Stimulated activated naive B cell treated with anti-CD40 and anti-IgM and Interleukin-4, amounts not matched to agents 10 μg/mL and 1 μg/mL and 100 μg/mL, for 72 hours (primary cell): ENCODE measurements around the gene DNAJC11.
"Not testable (repeated sequence)": the region's sequence is repeated elsewhere in the genome, so short reads cannot be mapped to it uniquely, and the experiment has no call there.

Source experiments
- ATAC-seq, 2 donors: fragments of 150-1000 bp; cut with Tn5 transposase; replicated peaks; 2 replicates each; pipeline ENCODE4 v1.10.0; 2021; ENCODE audit warnings: moderate library complexity in 1 of 2
- DNase-seq: peaks from one replicate; pipeline ENCODE4 v3.0.0; 2021
- H3K27ac Mint-ChIP-seq: one replicate; pipeline ENCODE4 v1.8.0; 2022; ENCODE audit warnings: mild to moderate bottlenecking, mixed read lengths
- H3K27me3 Mint-ChIP-seq, 2 donors: one replicate each; pipeline ENCODE4 v1.8.0; 2022; ENCODE audit warnings: mixed read lengths in 2 of 2
- H3K36me3 Mint-ChIP-seq, 2 donors: one replicate each; pipeline ENCODE4 v1.8.0; 2022; ENCODE audit warnings: mixed read lengths in 2 of 2, mild to moderate bottlenecking in 1 of 2
- H3K4me1 Mint-ChIP-seq, 2 donors: one replicate each; pipeline ENCODE4 v1.8.0; 2022; ENCODE audit warnings: mixed read lengths in 2 of 2, mild to moderate bottlenecking in 1 of 2
- H3K4me3 Mint-ChIP-seq, 2 donors: one replicate each; pipeline ENCODE4 v1.8.0; 2022; ENCODE audit warnings: mild to moderate bottlenecking in 2 of 2, mixed read lengths in 2 of 2, moderate library complexity in 1 of 2
- H3K9me3 Mint-ChIP-seq, 2 donors: one replicate each; pipeline ENCODE4 v1.8.0; 2022; ENCODE audit warnings: mixed read lengths in 2 of 2, mild to moderate bottlenecking in 1 of 2

The DNAJC11 gene

GRCh38 chr1:6724517-6725141, 23.0 kb upstream of the DNAJC11 start:
- Mint-ChIP-seq H3K27me3 (peaks cover 15 to 18% of the 10 kb centered on the region in 2 donors), H3K27ac (no peak overlapping the region), H3K9me3 (no peaks in the 10 kb centered on the region), H3K36me3 (no peaks in the 10 kb centered on the region), H3K4me3 (no peak overlapping the region), H3K4me1 (no peaks in the 10 kb centered on the region)
- DNase-seq (no peak), ATAC-seq (no peak)

- Mint-ChIP-seq H3K4me3 (no peak overlapping the region), H3K27ac (no peak overlapping the region), H3K27me3 (peaks cover 15 to 18% of the 10 kb centered on the region in 2 donors), H3K4me1 (no peaks in the 10 kb centered on the region), H3K36me3 (no peaks in the 10 kb centered on the region), H3K9me3 (no peaks in the 10 kb centered on the region)
- no peak for DNase-seq
- ATAC-seq, result no peak
Observed at GRCh38 chr1:6723621-6724428, 22.2 kb upstream of the DNAJC11 start.

GRCh38 chr1:6711174-6711573, 9.6 kb upstream of the DNAJC11 start:
- Mint-ChIP-seq H3K4me1 (no peaks in the 10 kb centered on the region), H3K27ac (no peak overlapping the region), H3K36me3 (peaks cover 0 to 8% of the 10 kb centered on the region in 2 donors), H3K9me3 (peaks cover 10 to 15% of the 10 kb centered on the region in 2 donors), H3K27me3 (peaks cover 24 to 45% of the 10 kb centered on the region in 2 donors), H3K4me3 (no peak overlapping the region)
- DNase-seq (no peak), ATAC-seq (no peak)

- ATAC-seq, result no peak
- no peak overlapping the region for H3K4me3 Mint-ChIP-seq
Observed at GRCh38 chr1:6704746-6705145, 3.1 kb upstream of the DNAJC11 start.

GRCh38 chr1:6703016-6703415, 1.4 kb upstream of the DNAJC11 start:
- H3K4me1 Mint-ChIP-seq, result peaks cover 21 to 39% of the 10 kb centered on the region in 2 donors
- H3K27ac Mint-ChIP-seq, result peak overlapping the region; percentile 77
- ATAC-seq (no peak), DNase-seq (no peak)
- H3K27me3 Mint-ChIP-seq, result peaks cover 8 to 14% of the 10 kb centered on the region in 2 donors
- H3K9me3 Mint-ChIP-seq, result no peaks in the 10 kb centered on the region
- no peak overlapping the region for H3K4me3 Mint-ChIP-seq
- H3K36me3 Mint-ChIP-seq, result peaks cover 5 to 10% of the 10 kb centered on the region in 2 donors

More at GRCh38 chr1:6704746-6705145, 3.1 kb upstream of the DNAJC11 start:
- H3K27ac Mint-ChIP-seq, result no peak overlapping the region
- H3K27me3 Mint-ChIP-seq, result peaks cover 11 to 26% of the 10 kb centered on the region in 2 donors
- no peak for DNase-seq
- H3K36me3 Mint-ChIP-seq, result peaks cover 5 to 7% of the 10 kb centered on the region in 2 donors
- no peaks in the 10 kb centered on the region for H3K9me3 Mint-ChIP-seq
- peaks cover 16 to 25% of the 10 kb centered on the region in 2 donors for H3K4me1 Mint-ChIP-seq

GRCh38 chr1:6700853-6701436, 671 bp downstream of the DNAJC11 start:
- peak overlapping the region; percentile 96 for H3K27ac Mint-ChIP-seq
- no peaks in the 10 kb centered on the region for H3K27me3 Mint-ChIP-seq
- no peaks in the 10 kb centered on the region for H3K9me3 Mint-ChIP-seq
- peaks cover 5 to 13% of the 10 kb centered on the region in 2 donors for H3K36me3 Mint-ChIP-seq
- ATAC-seq, result no peak
- peaks cover 22 to 48% of the 10 kb centered on the region in 2 donors for H3K4me1 Mint-ChIP-seq
- no peak for DNase-seq
- H3K4me3 Mint-ChIP-seq, result peak overlapping the region; percentile 88 to 91

GRCh38 chr1:6699915-6700314, 1.7 kb downstream of the DNAJC11 start:
- Mint-ChIP-seq H3K4me3 (peak overlapping the region; percentile 88 to 91), H3K27ac (peak overlapping the region; percentile 42), H3K4me1 (peaks cover 22 to 48% of the 10 kb centered on the region in 2 donors), H3K36me3 (peaks cover 5 to 13% of the 10 kb centered on the region in 2 donors)
- ATAC-seq, H3K9me3 Mint-ChIP-seq, DNase-seq, H3K27me3 Mint-ChIP-seq: not testable (repeated sequence)

GRCh38 chr1:6695868-6696267, 5.7 kb downstream of the DNAJC11 start:
- DNase-seq (no peak), ATAC-seq (no peak)
- Mint-ChIP-seq H3K36me3 (peaks cover 8 to 20% of the 10 kb centered on the region in 2 donors), H3K9me3 (no peaks in the 10 kb centered on the region), H3K4me1 (peaks cover 23 to 40% of the 10 kb centered on the region in 2 donors), H3K27ac (no peak overlapping the region), H3K4me3 (no peak overlapping the region), H3K27me3 (no peaks in the 10 kb centered on the region)

GRCh38 chr1:6694121-6694713, 7.4 kb downstream of the DNAJC11 start:
- H3K4me1 Mint-ChIP-seq, result peaks cover 13 to 25% of the 10 kb centered on the region in 2 donors
- peaks cover 10 to 28% of the 10 kb centered on the region in 2 donors for H3K36me3 Mint-ChIP-seq
- ATAC-seq (no peak), DNase-seq (no peak)
- H3K4me3 Mint-ChIP-seq, result no peak overlapping the region
- no peak overlapping the region for H3K27ac Mint-ChIP-seq
- no peaks in the 10 kb centered on the region for H3K9me3 Mint-ChIP-seq
- no peaks in the 10 kb centered on the region for H3K27me3 Mint-ChIP-seq

- ATAC-seq (no peak), DNase-seq (no peak)
- Mint-ChIP-seq H3K9me3 (no peaks in the 10 kb centered on the region), H3K36me3 (peaks cover 10 to 33% of the 10 kb centered on the region in 2 donors), H3K4me1 (peaks cover 11 to 24% of the 10 kb centered on the region in 2 donors), H3K27ac (no peak overlapping the region), H3K4me3 (no peak overlapping the region), H3K27me3 (no peaks in the 10 kb centered on the region)
Observed at GRCh38 chr1:6692956-6693355, 8.7 kb downstream of the DNAJC11 start.

- no peak for DNase-seq
- no peak overlapping the region for H3K4me3 Mint-ChIP-seq
- ATAC-seq, result no peak
- H3K9me3 Mint-ChIP-seq, result no peaks in the 10 kb centered on the region
- H3K27me3 Mint-ChIP-seq, result no peaks in the 10 kb centered on the region
- peaks cover 11 to 16% of the 10 kb centered on the region in 2 donors for H3K4me1 Mint-ChIP-seq
- no peak overlapping the region for H3K27ac Mint-ChIP-seq
- peaks cover 11 to 36% of the 10 kb centered on the region in 2 donors for H3K36me3 Mint-ChIP-seq
Observed at GRCh38 chr1:6691507-6691906, 10.1 kb downstream of the DNAJC11 start.

- ATAC-seq, result no peak
Observed at GRCh38 chr1:6690186-6690585, 11.4 kb downstream of the DNAJC11 start.

GRCh38 chr1:6688757-6689156, 12.9 kb downstream of the DNAJC11 start:
- ATAC-seq, result no peak
- H3K27ac Mint-ChIP-seq, result no peak overlapping the region

More at GRCh38 chr1:6690186-6690585, 11.4 kb downstream of the DNAJC11 start:
- DNase-seq, result no peak
- Mint-ChIP-seq H3K27ac (no peak overlapping the region), H3K36me3 (peaks cover 11 to 37% of the 10 kb centered on the region in 2 donors), H3K27me3 (no peaks in the 10 kb centered on the region), H3K4me3 (no peak overlapping the region), H3K4me1 (peaks cover 11 to 16% of the 10 kb centered on the region in 2 donors), H3K9me3 (no peaks in the 10 kb centered on the region)

GRCh38 chr1:6688001-6688400, 13.6 kb downstream of the DNAJC11 start:
- ATAC-seq, result no peak
- Mint-ChIP-seq H3K4me3 (no peak overlapping the region), H3K36me3 (peaks cover 13 to 31% of the 10 kb centered on the region in 2 donors), H3K9me3 (no peaks in the 10 kb centered on the region), H3K27me3 (no peaks in the 10 kb centered on the region), H3K27ac (no peak overlapping the region), H3K4me1 (peaks cover 10 to 16% of the 10 kb centered on the region in 2 donors)
- DNase-seq, result no peak

More at GRCh38 chr1:6688757-6689156, 12.9 kb downstream of the DNAJC11 start:
- no peaks in the 10 kb centered on the region for H3K9me3 Mint-ChIP-seq
- H3K27me3 Mint-ChIP-seq, result no peaks in the 10 kb centered on the region
- DNase-seq, result no peak
- H3K4me3 Mint-ChIP-seq, result no peak overlapping the region
- H3K4me1 Mint-ChIP-seq, result peaks cover 8 to 16% of the 10 kb centered on the region in 2 donors
- H3K36me3 Mint-ChIP-seq, result peaks cover 11 to 31% of the 10 kb centered on the region in 2 donors
